GM19025 (cell line): ENCODE data around the gene SLC7A5.
"Not testable (repeated sequence)": the region's sequence is repeated elsewhere in the genome, so short reads cannot be mapped to it uniquely, and the experiment has no call there.

Experiments
- ATAC-seq: cut with Tn5 transposase; IDR thresholded peaks from one replicate; pipeline ENCODE4 v1.9.1; 2021; ENCODE audit warnings: mild to moderate bottlenecking, low read depth, moderate library complexity; ENCODE audit not compliant: unreplicated experiment

SLC7A5 gene

GRCh38 chr16:87889762-87890161, 20.5 kb upstream of the SLC7A5 start:
- ATAC-seq: not testable (repeated sequence)

GRCh38 chr16:87888346-87888745, 19.0 kb upstream of the SLC7A5 start:
- ATAC-seq: not testable (repeated sequence)

GRCh38 chr16:87887931-87888330, 18.6 kb upstream of the SLC7A5 start:
- ATAC-seq: not testable (repeated sequence)

- not testable (repeated sequence) for ATAC-seq
Measured at GRCh38 chr16:87885371-87885967, 16.2 kb upstream of the SLC7A5 start.

GRCh38 chr16:87882436-87883019, 13.2 kb upstream of the SLC7A5 start:
- ATAC-seq: no peak

GRCh38 chr16:87881324-87882200, 12.3 kb upstream of the SLC7A5 start:
- ATAC-seq: no peak

DNA sequence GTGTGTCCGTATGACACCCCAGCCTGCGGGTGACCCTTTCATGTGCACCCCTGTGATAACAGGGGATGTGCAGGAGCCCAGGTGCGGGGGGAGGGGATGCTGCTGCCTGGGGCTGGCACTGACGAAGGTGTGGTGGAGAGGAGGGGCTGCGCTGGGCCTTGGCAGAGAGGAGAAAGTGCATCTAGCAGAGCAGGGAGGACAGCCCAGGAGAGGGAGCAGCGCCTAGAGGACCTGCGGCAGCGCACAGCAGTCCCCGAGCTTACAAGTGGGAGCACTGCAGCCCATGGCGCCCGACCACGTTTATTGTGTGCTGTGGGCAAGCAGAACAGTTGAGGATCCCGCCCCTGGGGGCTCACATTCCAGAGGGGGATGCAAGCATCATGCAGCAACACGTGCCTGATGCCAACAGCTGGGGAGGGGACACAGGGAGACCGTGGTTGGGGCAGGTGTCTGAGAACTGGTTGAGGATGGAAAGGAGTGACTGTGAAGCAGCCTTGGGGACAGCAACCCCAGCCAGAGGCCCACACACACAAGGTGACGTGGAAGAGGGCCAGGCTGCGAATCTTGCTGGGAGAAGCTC, 10.9 kb upstream of the SLC7A5 start:
- no peak for ATAC-seq

DNA sequence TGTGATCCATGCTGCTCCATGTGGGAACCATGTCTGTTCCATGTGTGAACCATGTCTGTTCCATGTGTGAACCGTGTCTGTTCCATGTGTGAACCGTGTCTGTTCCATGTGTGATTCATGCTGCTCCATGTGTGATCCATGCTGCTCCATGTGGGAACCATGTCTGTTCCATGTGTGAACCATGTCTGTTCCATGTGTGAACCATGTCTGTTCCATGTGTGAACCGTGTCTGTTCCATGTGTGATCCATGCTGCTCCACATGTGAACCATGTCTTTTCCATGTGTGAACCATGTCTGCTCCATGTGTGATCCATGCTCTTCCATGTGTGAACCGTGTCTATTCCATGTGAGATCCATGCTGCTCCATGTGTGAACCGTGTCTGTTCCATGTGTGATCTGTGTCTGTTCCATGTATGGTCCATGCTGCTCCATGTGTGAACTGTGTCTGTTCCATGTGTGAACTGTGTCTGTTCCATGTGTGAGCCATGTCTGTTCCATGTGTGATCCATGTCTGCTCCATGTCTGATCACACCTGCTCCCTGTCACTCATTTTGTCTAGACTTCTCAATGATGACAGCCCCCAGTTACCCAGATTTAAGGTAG, 10.2 kb upstream of the SLC7A5 start:
- ATAC-seq: not testable (repeated sequence)

DNA sequence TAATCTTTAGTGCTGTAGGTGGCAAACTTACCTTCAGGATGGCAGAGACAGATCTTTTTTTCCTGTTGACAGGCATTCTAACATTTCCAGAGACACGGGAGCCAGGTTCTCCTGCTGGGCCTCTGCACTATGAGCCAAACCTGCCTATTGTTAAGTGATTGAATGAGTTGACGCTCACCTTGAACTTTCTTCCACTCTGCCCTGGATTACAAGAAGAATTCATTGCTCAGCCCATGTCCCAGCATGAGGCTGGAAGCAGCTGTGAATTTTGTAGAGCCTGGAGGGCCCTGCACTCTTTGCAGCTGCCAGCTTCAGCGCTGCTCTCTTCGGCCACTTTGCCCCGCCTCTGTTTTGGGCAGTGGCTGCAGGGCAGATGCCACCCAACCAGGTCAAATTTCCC, 9.4 kb upstream of the SLC7A5 start:
- no peak for ATAC-seq

DNA sequence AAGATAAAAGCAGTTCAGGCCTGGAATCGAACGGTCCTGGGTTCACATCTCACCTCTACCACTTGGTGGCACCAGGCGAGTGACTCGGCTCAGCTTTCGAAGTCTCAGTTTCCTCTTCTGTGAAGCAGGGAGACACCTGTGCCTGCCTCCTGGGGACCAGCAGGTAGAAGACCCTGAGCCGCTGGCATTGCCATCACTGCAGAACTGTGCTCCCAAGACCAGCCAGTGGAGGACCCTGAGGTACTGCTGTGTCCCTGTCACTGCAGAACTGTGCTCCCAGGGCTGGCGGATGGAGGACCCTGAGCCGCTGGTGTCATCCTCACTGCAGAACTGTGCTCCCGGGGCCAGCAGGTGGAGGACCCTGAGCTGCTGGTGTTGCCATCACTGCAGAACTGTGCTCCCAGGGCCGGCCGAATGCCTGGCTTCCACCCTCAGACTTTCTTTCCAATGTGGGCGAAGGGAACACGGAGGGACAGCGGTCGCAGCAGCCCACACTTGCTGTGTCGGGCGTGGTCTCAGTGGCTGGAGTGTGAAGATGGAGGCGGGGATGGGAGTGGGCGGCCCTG, 8.7 kb upstream of the SLC7A5 start:
- ATAC-seq: no peak

DNA sequence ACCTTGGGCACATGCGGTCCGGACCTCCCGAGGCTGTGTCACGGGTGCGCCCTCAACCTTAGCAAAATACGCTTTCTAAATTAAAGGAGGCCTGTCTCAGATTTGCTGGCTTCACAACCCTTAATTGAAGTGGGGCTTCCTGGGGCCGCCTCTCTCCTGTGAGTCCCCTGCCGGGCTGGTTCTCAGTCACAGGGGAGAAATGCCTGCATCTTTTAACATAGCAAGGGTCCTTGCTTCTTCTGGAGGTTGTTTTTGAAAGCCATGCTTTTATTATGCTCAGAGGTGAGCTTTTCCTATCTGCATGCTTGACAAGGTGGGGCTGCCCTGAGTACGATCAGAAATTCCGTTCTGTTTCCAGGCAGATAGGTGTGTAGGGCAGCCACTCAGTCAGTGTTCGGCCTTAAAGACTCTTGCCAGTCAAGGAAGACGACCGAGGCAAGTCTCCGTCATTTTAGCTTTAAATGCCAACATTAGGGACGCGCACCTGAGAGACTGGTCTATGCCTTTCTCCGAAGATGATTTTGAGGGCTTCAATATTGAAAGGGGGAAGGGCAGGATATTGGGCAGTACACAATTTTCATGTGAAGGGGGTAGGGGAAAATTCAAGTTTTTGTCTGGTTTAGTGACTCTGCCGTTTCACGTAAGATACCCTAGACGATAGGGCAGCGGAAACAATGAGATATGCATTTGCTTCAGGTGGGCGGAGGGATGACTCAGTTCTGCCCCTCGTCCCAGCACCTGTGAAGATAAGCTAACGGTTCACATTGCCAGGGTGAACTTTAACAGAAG, 5.5 kb upstream of the SLC7A5 start:
- no peak for ATAC-seq

DNA sequence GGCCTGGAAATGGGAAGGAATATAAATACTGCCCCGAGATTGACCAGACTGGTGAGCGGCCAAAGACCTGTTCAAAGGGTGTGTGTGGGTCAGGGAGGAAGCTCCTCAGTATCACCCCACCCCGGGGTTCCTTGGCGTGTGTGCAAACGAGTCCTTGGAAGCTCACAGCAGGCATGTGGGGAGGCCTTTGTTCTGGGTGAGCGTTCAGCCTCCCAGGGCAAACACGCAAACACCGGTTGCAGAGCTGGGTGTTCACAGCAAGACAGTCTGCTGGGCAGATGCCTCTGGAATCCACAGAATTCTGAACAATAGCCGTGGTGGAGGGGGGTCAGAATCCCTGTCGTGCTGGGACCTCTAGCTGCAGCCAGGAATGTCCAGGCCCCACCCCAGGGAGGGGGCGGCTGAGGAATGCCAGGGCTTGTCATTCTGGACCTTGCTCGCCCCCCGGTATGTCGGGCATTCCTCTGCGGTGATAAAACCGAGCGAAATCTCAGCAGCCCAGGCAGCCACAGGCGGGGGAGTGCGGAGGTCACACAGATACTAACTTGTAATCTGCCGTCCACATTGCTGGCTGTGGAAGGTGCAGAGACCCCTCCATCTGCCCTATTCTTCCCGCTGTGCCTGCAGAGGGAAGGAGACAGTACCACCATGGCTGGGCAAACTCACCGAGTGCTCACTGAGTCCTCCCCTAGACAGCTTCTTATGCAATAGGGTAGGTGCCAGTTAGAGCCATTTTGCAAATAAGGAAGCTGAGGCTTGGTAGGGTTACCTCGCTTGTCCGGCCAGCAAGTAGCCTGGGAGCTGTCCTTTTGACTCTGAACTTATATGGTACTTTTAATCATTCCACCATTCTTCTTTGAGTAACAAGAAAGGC, 1.3 kb upstream of the SLC7A5 start:
- not testable (repeated sequence) for ATAC-seq

DNA sequence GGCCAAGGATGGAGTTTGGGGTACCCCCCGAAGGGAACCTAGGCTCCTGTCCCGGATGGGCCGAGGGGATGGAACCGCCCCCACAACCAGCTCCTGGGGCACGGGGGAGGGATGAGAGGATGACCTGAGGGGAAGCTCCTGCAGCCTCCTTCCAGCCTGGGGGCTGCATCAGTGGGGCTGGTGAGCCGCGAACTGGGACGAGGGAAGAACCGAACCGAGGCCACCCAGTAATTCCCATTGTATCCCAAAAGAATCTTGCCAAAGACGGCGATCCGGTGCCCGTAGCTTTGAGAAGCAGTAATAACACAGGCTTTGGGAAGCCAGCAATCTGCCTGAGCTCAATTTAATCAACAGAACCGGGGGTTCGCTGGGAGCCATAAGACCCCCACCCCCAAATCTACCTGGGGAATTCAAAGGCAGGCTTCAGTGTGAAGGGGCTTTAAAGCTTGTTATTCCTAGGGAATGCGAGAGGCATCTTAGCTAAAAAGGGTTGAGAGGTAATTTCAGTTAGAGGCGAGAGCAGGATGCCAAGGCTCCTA, 641 bp upstream of the SLC7A5 start:
- ATAC-seq: not testable (repeated sequence)

DNA sequence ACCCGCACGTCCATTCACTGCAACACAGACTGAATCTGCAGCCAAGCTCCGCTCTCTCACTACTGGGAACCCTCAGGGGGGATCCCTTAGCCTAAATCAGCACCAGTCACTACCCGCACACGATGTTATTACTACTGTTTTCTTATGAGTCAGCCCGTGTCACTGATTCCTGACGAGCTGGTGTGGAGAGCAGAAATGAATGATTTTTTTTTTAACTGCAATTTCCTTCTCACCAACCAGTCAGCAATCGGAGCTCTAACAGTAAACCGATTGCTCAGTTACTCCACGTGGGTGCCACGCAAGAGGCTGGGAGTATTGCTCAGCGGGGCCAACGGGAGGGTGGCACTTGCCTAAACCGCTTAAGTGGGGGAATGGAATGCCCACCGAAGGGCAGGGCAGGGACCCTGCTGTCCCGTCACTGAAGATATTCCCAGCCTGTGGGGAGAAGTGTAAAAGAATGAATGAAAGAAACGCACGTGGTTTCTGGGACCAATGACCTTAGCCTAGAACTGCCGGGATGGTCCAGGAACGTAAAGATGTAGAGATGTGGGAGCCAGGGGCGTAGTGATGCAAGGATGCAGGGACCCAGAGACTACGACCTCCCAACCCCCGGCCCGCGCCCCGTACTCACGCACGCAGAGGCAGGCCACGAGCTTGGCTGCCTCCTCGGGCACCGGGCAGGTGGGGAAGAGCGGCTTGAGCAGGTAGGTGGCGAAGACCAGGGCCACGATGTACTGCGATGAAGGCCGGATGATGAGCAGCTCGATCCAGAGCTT, 865 bp downstream of the SLC7A5 start:
- not testable (repeated sequence) for ATAC-seq

GRCh38 chr16:87865902-87866555, 3.3 kb downstream of the SLC7A5 start:
- ATAC-seq: not testable (repeated sequence)

- ATAC-seq: no peak
Measured at GRCh38 chr16:87864331-87864989, 4.8 kb downstream of the SLC7A5 start.

- ATAC-seq: not testable (repeated sequence)
Measured at GRCh38 chr16:87863327-87863635, 6.0 kb downstream of the SLC7A5 start.
